Urothelium cell line (cell line): ENCODE results near the gene CCDC106.

Experiments
- DNase-seq: peaks from one replicate; pipeline ENCODE4 v3.0.0; 2011; ENCODE audit warnings: low spot score, mixed read lengths
- FAIRE-seq: peaks from 2 replicates; lab custom pipeline; 2011; peaks lifted over from hg19 to GRCh38; lab: Jason Lieb, UNC

Gene CCDC106

DNA sequence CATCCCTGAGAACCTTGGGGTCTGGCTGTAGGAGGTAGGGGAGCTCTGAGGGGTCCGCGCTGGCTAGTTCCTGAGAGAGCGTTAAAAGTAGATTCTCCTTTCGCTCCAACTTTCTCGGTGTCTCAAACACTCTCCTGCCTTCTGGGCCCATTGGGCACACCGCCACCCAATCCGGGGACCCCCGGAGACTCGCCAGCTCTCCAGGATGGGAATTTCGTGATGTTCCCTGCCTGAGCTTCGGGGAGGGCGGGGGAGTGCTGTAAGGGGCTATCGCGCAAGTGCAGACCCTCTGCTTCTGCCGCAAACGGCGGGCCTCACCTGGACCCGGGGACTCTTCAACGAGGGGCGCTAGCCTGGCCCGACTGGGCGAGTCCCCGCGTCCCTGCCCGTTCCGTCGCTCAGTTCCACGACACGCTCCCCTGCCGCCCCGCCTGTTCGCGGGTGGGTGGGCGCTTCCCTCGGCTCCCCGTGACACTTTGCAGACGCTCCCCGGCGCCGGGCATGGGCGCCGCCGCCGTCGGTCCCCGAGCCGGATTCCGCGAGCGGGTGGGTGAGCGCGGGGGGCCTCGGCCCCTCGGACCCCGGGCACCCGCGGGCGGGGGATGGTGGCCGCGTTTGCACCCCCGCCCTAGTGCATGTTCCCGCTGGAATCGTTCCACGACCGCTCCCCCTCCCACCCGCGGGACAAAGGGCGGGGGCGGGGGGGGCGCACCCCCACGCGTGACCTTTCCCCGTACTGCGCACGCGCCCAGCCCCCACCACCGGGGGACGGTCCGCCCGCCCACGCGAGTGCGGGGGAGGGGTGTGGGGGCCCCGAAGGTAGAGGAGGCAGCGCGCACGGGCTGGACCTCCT lies at the start of gene CCDC106:
TSS of gene CCDC106 (plus strand) at position 481 of the 853 bp plus-strand sequence. CDS start 835 bp downstream, outside the sequence.
- DNase-seq (peak; percentile 46), FAIRE-seq (no peak)

DNA sequence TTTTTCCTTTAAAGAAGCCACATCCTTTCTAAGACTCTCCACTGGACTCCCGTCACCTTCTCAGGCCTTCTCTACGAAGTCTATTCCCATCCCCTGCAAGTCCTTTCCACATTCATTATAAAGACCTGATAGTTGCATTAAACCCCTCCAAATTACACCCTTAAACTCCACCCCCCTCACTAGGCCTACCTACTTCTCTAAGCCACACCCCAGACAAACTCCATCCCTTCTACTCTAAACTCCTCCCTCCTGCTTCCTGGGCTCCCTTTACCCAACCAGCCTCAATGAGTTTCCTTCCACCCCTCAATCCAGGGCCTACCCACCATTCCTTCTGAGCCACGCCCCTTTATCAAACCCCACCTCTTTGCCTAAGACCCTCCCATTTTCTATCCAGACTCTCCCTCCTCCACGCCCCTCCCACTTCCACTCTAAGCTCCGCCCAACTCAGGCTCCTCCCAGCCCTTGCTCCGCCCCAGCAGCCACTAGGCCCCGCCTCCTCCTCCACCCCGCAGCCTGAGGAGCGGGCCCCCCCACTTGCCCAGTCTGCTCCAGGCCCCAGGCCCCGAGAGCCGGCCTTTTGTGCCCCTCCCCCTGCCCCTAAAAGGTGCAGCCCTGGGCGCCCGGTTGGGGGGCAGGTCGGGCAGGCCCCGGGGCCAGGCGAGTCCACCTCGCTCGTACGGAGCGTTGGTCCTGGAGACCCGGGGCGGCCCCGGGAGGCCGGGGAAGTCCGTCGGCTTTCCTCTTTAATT lies 49.1 kb upstream of the CCDC106 start:
- DNase-seq (peak; percentile 85), FAIRE-seq (no peak)

DNA sequence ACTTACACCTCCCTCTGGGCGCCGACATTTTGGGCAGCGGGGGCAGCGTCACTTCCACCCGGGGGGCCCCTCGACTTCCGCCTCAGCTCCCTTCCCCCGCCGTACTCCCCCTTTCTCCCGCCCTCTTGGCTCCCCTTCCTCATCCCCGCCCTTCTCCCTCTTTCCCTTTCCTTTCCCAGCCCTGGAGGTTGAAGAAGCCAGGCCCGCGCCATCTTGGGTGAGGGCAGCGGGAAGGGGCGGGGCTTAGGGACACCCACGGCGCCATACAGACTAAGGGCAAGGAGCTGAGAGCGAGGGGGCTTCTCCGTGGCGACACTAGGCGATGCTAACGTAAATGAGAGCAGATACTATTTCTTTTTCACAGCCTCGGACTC lies 48.6 kb upstream of the CCDC106 start, which contains the start of gene FIZ1:
TSS of gene FIZ1 (minus strand) at position 50 of the 374 bp plus-strand sequence. CDS start 1,652 bp downstream, outside the sequence.
- DNase-seq (peak; percentile 90), FAIRE-seq (no peak)

DNA sequence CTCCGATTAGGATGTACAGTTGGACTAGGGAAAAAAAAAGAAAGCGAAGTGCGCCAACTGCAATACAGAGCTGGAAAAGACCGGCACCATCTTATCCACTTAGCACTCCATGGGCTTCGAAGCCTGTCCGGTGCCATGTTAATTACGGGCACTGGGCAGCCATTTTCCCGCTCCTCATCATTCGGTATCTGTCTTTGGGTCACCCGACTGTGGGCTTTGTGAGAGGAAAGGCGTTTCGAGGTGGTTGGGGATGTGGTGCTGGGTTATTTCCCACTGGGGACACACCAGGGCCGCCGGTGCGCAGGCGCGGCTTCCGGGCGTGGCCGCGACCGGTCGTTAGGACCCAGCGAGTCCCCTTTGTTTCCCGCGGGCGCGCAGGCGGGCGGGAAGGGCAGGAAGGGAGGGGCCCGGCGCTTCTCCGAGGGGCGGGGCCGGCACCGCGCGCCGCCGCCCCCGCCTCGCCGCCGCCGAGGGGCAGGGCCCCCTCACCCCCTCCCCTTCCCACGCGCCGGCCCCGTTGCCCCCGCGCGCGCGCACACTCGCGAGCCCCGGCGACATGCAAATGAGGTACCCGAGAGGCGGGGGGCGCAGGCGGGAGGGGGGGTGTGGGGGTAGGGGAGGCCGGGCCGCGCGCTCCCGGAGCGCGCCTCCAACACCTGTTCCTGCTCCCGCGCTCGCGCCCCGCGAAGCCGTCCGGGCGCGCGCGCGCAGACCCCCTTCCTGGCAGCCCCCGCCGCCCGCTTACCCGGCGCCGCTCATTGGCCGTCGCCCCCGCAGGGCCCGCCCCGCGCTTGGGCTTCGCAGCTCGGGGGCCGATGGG lies 48.0 kb upstream of the CCDC106 start, which contains the start of gene ZNF524:
TSS of gene ZNF524 (plus strand) at position 447 of the 820 bp plus-strand sequence. CDS start 1,825 bp downstream, outside the sequence.
- peak; percentile 37 for FAIRE-seq
- DNase-seq = peak; percentile 88

DNA sequence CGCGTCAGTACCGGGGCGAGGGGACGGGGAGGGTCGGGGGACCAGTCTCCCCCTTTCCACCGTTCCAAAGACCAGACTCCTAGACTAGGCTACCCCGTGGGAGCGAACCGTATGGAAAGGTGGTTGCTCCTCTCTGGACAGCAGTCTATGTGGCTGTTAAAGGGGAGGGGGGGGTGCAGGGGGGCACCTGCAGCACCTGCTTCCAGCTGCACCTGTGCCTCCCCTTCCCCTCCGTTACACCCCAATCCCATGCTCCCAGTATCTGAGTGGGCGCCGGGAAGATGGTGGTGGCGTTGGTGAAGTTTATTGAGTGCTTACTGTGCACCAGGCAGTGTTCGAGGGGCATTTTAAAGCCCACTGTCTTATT lies 47.4 kb upstream of the CCDC106 start:
- no peak for FAIRE-seq
- no peak for DNase-seq

DNA sequence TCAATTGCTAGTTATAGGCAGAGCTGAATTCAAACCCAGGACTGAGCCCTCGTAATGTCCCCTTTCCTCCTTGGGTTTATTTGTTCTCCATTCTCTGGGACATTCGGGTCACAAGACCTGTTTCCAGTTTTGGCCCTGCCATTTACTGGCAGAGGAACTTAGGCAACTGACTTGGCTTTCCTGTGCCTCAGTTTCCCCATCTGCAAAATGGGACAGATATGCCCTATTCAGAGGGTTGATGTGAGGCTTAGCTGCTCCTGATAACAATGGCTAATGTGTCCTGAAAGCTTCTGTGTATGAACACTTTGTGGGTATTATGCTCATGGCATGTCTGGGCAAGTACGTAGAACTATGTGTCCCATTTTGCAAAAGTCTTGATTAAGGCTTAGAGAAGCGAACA lies 46.9 kb upstream of the CCDC106 start:
- FAIRE-seq = no peak
- no peak for DNase-seq

DNA sequence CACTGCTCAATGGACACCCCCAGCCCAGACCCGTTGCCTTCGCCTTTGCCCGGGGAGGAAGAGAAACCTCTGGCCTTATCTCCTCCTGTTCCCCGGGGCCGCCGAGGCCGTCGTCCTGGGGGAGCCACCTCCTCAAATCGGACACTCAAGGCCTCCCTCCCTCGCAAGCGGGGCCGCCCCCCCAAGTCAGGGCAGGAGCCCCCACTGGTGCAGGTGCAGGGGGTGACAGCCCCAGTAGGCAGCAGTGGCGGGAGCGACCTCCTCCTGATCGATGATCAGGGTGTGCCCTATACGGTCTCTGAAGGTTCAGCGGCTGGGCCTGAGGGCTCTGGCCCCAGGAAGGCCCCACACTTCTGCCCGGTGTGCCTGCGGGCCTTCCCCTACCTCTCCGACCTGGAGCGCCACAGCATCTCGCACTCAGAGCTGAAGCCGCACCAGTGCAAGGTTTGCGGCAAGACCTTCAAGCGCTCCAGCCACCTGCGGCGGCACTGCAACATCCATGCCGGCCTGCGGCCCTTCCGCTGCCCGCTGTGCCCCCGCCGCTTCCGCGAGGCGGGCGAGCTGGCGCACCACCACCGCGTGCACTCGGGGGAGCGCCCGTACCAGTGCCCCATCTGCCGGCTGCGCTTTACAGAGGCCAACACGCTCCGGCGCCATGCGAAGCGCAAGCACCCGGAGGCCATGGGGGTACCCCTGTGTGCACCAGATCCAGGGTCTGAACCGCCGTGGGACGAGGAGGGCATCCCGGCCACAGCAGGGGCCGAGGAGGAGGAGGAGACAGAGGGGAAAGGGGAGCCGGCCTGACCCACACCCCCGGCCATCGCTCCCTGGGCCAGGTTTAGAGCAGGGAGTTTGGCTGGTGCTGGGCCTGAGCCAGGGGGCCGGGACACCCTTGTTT lies 45.7 kb upstream of the CCDC106 start:
- DNase-seq (no peak), FAIRE-seq (no peak)

DNA sequence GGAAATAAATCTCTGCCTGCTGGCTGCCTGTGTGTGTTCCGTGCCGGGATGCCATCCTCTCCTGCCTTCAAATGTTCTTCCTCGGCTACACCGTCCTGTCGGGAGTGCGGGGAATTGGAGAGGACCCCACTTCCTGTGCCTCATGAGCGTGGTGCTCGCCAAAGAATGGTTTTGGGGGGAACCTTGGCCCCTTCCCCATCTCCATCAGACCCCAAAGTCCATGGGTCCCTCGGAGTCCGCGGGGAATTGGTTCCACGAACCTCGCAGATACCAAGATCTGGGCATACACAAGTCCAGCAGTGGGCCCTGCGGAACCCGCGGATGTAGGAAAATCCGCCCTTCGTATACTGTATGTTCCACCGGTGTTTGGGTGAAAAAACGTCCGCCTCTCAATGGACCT lies 44.9 kb upstream of the CCDC106 start:
- DNase-seq = no peak
- FAIRE-seq = no peak

DNA sequence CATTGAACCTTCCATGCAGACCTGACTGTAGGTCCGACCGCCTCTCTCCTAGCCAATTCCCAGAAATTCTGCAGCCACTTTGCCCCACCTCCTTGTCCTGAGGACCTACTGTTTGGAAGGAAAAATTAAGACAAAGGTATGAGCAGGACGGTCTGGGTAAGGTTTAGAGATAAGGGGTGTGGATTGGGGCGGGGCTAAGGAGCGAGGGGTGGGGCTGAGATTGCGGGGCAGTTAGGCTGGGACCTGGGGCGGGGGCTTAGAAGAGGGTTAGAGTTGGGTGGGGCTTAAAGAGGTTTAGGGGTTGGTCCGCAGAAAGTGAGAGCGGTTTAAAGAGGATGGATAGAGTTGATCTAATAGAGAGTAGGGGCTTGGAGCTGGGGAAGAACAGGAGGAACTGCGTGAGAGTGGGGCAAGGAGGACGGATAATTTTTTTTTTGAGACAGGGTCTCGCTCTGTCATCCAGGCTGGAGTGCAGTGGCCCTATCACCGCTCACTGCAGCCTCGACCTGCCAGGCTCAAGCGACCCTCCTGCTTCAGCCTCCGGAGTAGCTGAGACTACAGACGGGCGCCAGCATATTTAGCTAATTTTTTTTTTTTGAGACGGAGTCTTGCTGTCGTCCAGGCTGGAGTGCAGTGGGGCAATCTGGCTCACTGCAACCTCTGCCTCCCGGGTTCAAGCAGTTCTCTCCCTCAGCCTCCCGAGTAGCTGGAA lies 44.3 kb upstream of the CCDC106 start:
- no peak for FAIRE-seq
- DNase-seq = no peak

DNA sequence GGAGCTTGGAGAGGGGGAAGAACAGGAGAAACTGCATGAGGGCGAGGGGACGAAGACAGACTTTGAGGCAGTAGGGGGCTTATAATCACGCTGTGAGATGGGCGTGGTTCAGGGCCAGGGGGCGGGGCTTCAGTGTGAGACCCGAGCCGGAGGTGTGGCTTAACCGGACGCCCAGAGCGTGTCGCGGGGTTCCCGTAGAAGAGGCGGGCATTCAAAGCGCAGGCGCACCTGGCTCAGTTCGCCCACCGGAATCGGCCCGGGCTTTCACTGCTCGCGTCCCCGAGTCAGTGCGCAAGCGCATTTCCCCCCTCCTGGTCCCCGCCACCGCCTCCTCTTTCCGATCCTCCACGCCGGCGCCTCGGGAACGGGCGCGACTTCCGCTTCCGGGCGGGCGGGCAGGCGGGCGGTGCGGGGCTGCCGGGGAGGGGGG lies 42.8 kb upstream of the CCDC106 start:
- DNase-seq (peak; percentile 94), FAIRE-seq (no peak)

DNA sequence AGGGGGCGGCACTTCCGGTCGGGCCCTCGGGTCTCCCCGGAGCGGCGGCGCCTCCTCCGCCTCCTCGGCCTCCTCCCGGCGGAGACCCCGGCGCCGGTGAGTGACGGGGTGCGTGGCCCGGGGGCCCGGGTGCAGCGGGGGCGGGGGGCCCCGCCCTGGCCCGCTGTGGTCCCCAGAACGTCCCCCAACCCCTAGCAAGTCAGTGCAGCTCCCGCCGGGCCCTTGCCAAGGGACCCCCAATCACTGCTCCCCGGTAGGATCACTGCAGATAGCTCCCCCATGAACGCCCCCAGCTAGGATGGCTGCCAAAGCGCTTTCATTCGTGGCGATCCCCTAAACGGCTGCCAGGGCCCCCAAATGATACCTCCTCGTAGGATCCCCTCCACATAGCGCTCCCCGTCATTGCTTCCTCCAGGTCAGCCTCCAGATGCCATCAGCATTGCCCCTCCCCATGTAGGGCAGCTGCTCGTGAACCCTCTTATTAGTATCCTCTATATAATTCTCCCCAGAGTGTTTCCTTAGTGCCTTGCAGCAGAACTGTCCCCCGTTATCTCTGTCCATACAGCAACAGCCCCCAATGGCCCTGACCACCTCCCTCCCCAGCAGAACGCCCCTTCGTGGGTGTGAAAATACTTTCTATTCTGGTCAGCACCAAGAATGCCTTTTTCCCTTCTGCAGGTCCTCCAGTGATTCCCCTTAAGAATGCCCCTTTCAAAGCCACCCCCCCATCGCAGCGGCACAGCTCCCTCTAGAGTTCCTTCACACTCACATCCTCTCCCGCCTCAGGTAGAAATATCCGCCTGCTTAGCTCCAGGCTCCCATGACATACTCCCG lies 42.2 kb upstream of the CCDC106 start, which contains the start of gene ZNF865:
TSS of gene ZNF865 (plus strand) at position 11 of the 834 bp plus-strand sequence. CDS start 7,972 bp downstream, outside the sequence.
- FAIRE-seq (peak; percentile 81), DNase-seq (peak; percentile 77)

DNA sequence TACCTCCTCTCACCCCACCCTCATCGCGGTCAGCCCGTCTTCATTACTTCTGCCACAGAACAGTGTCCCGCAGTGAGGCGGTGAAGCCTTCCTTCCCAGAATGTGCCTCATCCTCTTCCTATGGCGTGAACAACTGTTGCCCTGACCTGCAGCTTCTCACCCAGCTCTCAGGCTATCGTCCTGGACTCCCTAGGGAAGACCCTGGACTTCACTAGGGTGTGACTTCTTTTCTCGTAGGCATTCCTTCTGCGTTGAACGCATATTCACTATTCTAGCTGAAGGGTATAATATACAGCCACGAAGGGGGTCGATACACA lies 41.6 kb upstream of the CCDC106 start:
- no peak for DNase-seq
- FAIRE-seq = no peak

DNA sequence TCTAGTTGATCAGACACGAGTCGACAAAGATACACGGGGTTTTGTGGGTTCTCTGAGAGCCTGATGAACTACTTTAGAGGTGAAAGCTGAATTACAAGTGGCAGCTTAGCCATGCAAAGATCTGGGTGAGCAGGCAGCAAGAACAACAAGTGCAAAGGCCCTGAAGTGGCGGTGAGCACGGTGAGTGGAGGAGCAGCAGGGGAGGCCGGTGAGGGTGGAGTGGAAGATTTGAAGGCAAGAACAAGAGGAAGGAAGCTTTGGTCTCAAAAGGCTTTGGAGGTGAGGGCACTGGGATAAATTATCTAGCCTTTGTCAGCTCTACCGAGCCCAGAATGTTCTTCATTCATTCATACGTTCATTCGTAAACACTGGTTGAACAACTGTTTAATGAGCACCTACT lies 41.2 kb upstream of the CCDC106 start:
- DNase-seq (no peak), FAIRE-seq (no peak)

DNA sequence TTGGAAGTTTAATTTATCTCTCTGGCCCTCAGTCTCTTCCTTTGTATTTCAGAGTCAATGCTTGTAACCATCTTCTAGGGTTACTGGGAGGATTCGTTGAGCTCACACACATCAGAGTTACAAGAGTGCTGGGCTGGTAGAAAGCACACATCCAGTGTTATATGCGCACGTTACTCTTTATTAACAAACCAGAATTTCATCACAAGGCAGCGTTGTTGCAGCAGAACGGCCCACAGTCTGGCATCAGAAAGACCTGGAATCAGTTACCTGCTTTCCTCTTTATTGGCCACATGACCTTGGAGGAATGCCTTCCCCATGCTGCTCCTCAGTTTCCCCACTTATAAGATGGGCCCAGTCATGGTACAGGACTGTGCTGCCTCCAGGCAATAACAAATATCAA lies 38.7 kb upstream of the CCDC106 start:
- FAIRE-seq (no peak), DNase-seq (no peak)

DNA sequence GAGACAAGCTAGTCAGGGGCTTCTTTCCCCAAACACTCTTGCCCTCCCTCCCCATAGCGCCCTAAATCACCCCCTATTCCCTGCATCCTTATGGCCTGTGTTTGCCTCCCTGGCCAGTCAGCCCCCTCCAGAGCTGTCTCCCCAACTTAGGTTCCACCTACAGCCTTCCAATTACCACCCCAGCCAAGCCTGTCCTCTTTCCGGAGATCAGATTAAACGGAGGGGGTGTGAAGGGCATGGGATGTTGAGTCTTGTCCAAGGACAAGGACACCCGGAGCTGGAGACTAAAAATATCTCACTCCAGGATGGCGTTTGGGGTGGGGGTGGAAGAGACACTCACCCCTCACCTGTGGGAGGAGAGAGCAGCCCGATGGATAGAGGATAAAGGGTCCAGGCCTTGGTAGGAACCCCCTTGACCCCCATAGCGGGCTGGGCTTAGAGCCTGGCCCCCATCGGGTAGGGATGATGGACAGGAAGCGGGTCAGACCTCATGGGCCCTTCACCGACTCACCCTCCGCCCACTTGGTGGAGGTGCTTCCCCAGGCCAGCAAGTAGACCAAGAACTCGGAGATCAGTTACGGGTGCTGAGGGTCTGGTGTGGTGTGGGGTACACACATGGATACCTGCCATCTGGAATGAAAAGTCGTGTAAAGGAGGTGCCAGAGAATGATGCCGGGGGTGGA lies 36.6 kb upstream of the CCDC106 start:
- FAIRE-seq (no peak), DNase-seq (no peak)

DNA sequence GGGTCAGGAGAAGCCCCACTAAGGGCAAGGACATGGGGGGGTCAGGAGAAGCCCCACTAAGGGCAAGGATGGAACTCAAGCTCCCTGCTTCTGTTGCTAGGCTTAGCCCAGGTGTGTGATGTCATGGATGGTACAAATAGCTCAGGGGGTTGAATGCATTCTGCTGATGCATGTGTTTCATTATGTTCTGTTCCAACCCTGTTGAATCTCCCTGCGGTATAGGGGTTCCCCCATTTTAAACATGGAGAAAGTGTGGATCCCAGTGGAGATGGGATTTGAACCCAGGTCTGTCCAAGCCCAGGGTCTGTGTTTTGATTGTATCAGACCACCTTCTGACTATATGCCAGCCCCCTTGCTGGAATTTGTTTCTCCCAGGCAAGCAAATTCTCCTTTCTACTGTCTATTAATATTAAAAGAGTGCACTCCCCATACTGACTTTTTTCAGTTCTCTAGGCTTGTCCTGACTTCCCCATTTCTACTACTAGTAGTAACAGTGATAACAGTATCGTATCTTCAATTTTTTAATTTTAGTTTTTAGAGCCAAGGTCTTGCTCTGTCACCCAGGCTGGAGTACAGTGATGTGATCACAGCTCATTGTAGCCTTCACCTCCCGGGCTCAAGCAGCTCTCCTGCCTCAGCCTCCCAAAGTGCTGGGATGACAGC lies 35.9 kb upstream of the CCDC106 start:
- no peak for DNase-seq
- FAIRE-seq = no peak

DNA sequence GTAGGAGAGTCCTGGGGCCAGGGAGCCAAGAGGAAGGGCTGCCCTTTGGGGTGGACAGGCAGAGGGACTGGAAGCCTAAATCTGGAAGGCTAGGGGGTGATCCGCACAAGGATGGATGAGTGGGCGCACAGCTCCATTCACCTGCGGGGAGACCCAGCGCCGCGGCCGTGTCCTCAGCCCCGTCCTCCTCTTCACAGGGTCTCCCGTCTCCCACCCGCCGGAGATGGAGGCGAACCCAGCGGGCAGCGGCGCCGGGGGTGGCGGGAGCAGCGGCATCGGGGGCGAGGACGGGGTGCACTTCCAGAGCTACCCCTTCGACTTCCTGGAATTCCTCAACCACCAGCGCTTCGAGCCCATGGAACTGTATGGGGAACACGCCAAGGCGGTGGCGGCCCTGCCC lies 34.6 kb upstream of the CCDC106 start:
- no peak for DNase-seq
- no peak for FAIRE-seq
